Gastrocnemius medialis (tissue), 4 donors: ENCODE measurements around the gene PGM1. TPM values are rescaled to one million over a fixed set of nuclear protein-coding genes. Genes with fewer than 3 reads are reported as not detected.

Experiments used
- ATAC-seq, 2 donors: fragments of 150-250 bp; one replicate each; pipeline ENCODE4 v1.9.1; 2016
- DNase-seq, 2 donors: peaks; one replicate each; pipeline ENCODE4 v3.0.0-alpha.2; 2019
- H3K27ac ChIP-seq, 4 donors: fragments of 200-600 bp; sonication (generic); 1 replicate in 1 of 4; 2 replicates in 3 of 4; pipeline ENCODE4 v1.5.1; 2016 to 2018; ENCODE audit warnings: mild to moderate bottlenecking in 2 of 4, moderate library complexity in 1 of 4
- H3K27me3 ChIP-seq, 3 donors: fragments of 200-600 bp; sonication (generic) in 2 of 3; 1 replicate in 1 of 3; 2 replicates in 2 of 3; pipeline versions ENCODE4 v1.5.1 to v1.6.0; 2016 to 2019; ENCODE audit warnings: mild to moderate bottlenecking in 1 of 3, moderate library complexity in 1 of 3
- H3K36me3 ChIP-seq, 2 donors: fragments of 200-600 bp; sonication (generic) in 1 of 2; one replicate each; pipeline ENCODE4 v1.5.1; 2017 to 2018
- H3K4me1 ChIP-seq, 2 donors: fragments of 200-600 bp; sonication (generic) in 1 of 2; one replicate each; pipeline ENCODE4 v1.5.1; 2016 to 2017; ENCODE audit warnings: mild to moderate bottlenecking in 2 of 2
- H3K4me3 ChIP-seq, 4 donors: fragments of 200-600 bp; sonication (generic) in 3 of 4; 1 replicate in 1 of 4; 2 replicates in 3 of 4; pipeline ENCODE4 v1.5.1; 2016 to 2019; ENCODE audit warnings: mild to moderate bottlenecking in 2 of 4
- H3K9me3 ChIP-seq, 3 donors: fragments of 200-600 bp; sonication (generic) in 2 of 3; 1 replicate in 1 of 3; 2 replicates in 2 of 3; pipeline ENCODE4 v1.5.1; 2016 to 2019
- CTCF ChIP-seq, 5 experiments: fragments of 450-650 bp in 3 of 5; fragments of 200-600 bp in 2 of 5; sonication (generic) in 2 of 5; IDR thresholded peaks in 4 of 5; conservative IDR thresholded peaks in 1 of 5; 1 replicate in 4 of 5; 2 replicates in 1 of 5; pipeline ENCODE4 v1.5.1; 2016 to 2019; ENCODE audit warnings: antibody characterized with exemption in 5 of 5, mild to moderate bottlenecking in 3 of 5, moderate library complexity in 3 of 5
- POLR2A ChIP-seq, 2 donors: fragments of 450-650 bp; IDR thresholded peaks; one replicate each; pipeline ENCODE4 v1.6.1; 2017; ENCODE audit warnings: antibody characterized with exemption in 2 of 2, mild to moderate bottlenecking in 2 of 2, moderate library complexity in 2 of 2
- in situ Hi-C, 4 donors: fragments of 200-750 bp; cut with MboI; loops; one replicate each; pipeline versions ENCODE4 v1.15.0 to v1.8.0; 2017; ENCODE audit warnings: low sequenced_read_pairs in 4 of 4
- intact Hi-C: fragments of 100-400 bp; cut with DNase I; formaldehyde crosslinking; loops from one replicate; pipeline ENCODE4 v1.15.1; 2023; ENCODE audit warnings: low total_unique reads
- total RNA-seq, 4 donors: library from RNA; depleted of rRNA; stranded (reverse); fragments of >200 nt; gene quantifications; one replicate each; pipeline versions ENCODE4 v1.1.0 to v1.2.3, GENCODE V29; 2016

PGM1 gene
- total RNA-seq, 4 donors from 2014 or later = 320 to 713 (median 666) TPM

- DNase-seq = peak; percentile 81 to 94
- peak overlapping the region; percentile 91 to 99 (median 96) for H3K27ac ChIP-seq
- H3K36me3 ChIP-seq = no peaks in the 10 kb centered on the region
- peaks cover 52 to 57% of the 10 kb centered on the region in 2 donors for H3K4me1 ChIP-seq
- no peaks in the 10 kb centered on the region for H3K27me3 ChIP-seq
- in situ Hi-C loops (no loop called here), intact Hi-C loops (loop anchor here (1.0 to 5.0 kb wide), 2 partner anchors 18 to 227 kb away; partner anchors contain the start of gene ALG6)
- peak overlapping the region; percentile 74 to 85 (median 78) for H3K4me3 ChIP-seq
- TF ChIP-seq CTCF (IDR thresholded peaks at IDR 0.05 in 4 of 5, conservative IDR thresholded peaks at IDR 0.05 in 1 of 5) (no peak), POLR2A (IDR thresholded peaks at IDR 0.05) (peak; percentile 77 to 78)
- no peaks in the 10 kb centered on the region for H3K9me3 ChIP-seq
- ATAC-seq = peak; percentile 64 to 70
Observed at GRCh38 chr1:63593886-63594605, 835 bp downstream of the PGM1 start.

GRCh38 chr1:63595435-63595834 is 2.2 kb downstream of the PGM1 start:
- no peaks in the 10 kb centered on the region for H3K36me3 ChIP-seq
- H3K27me3 ChIP-seq = no peaks in the 10 kb centered on the region
- TF ChIP-seq POLR2A (IDR thresholded peaks at IDR 0.05) = no peak
- TF ChIP-seq CTCF (IDR thresholded peaks at IDR 0.05 in 4 of 5, conservative IDR thresholded peaks at IDR 0.05 in 1 of 5) = no peak
- peak overlapping the region; percentile 91 to 99 (median 96) for H3K27ac ChIP-seq
- in situ Hi-C loops (no loop called here), intact Hi-C loops (no loop called here)
- no peak for DNase-seq
- ATAC-seq = no peak
- peak overlapping the region in 2 of 4 donors; percentile 77 to 80 for H3K4me3 ChIP-seq
- no peaks in the 10 kb centered on the region for H3K9me3 ChIP-seq
- peaks cover 49 to 58% of the 10 kb centered on the region in 2 donors for H3K4me1 ChIP-seq

- intact Hi-C loops = no loop called here
- no peaks in the 10 kb centered on the region for H3K36me3 ChIP-seq
- no peaks in the 10 kb centered on the region for H3K27me3 ChIP-seq
- DNase-seq = no peak
- peaks cover 71 to 77% of the 10 kb centered on the region in 2 donors for H3K4me1 ChIP-seq
- TF ChIP-seq CTCF (IDR thresholded peaks at IDR 0.05 in 4 of 5, conservative IDR thresholded peaks at IDR 0.05 in 1 of 5) (no peak), POLR2A (IDR thresholded peaks at IDR 0.05) (no peak)
- H3K9me3 ChIP-seq = no peaks in the 10 kb centered on the region
- H3K27ac ChIP-seq = peak overlapping the region; percentile 91 to 99 (median 96)
- ATAC-seq = no peak
- H3K4me3 ChIP-seq = no peak overlapping the region
- in situ Hi-C loops = no loop called here
Observed at GRCh38 chr1:63599799-63600198, 6.6 kb downstream of the PGM1 start.

GRCh38 chr1:63600248-63600647 is 7.0 kb downstream of the PGM1 start:
- no peak for TF ChIP-seq POLR2A (IDR thresholded peaks at IDR 0.05)
- TF ChIP-seq CTCF (IDR thresholded peaks at IDR 0.05 in 4 of 5, conservative IDR thresholded peaks at IDR 0.05 in 1 of 5) = no peak
- in situ Hi-C loops = no loop called here
- ATAC-seq = no peak
- Histone ChIP-seq H3K9me3 (no peaks in the 10 kb centered on the region), H3K4me1 (peaks cover 76 to 78% of the 10 kb centered on the region in 2 donors), H3K27ac (peak overlapping the region; percentile 91 to 99 (median 96)), H3K36me3 (no peaks in the 10 kb centered on the region), H3K4me3 (no peak overlapping the region), H3K27me3 (no peaks in the 10 kb centered on the region)
- no peak for DNase-seq
- intact Hi-C loops = no loop called here
